ENCODE results near the gene FGF14.

The FGF14 gene

GRCh38 chr13:101828119-101828518 lies 573.7 kb downstream of the FGF14 start:
- Histone ChIP-seq H3K9ac (no peak overlapping the region), H3K9me3 (ENCODE audit: control insufficient read depth, low read length) (no peaks in the 10 kb centered on the region), H3K27ac (no peak overlapping the region), H3K4me2 (ENCODE audit: low read length) (no peak overlapping the region), H3K4me1 (no peaks in the 10 kb centered on the region), H3K4me3 (ENCODE audit: low read depth, low read length) (no peak overlapping the region), H3K36me3 (ENCODE audit: control insufficient read depth, insufficient read depth, low read length) (no peaks in the 10 kb centered on the region), H2AFZ (no peak overlapping the region), H3K79me2 (no peaks in the 10 kb centered on the region), H3K27me3 (ENCODE audit: control insufficient read depth, insufficient read depth, low read length) (no peaks in the 10 kb centered on the region)
- no peak for TF ChIP-seq CTCF (IDR thresholded peaks at IDR 0.05)

GRCh38 chr13:101817898-101818297 lies 584.0 kb downstream of the FGF14 start:
- Histone ChIP-seq H3K9ac (no peak overlapping the region), H3K27me3 (ENCODE audit: control insufficient read depth, insufficient read depth, low read length) (no peaks in the 10 kb centered on the region), H3K4me2 (ENCODE audit: low read length) (no peak overlapping the region), H3K4me1 (no peaks in the 10 kb centered on the region), H3K79me2 (no peaks in the 10 kb centered on the region), H3K9me3 (ENCODE audit: control insufficient read depth, low read length) (no peaks in the 10 kb centered on the region), H2AFZ (no peak overlapping the region), H3K27ac (no peak overlapping the region), H3K36me3 (ENCODE audit: control insufficient read depth, insufficient read depth, low read length) (no peaks in the 10 kb centered on the region), H3K4me3 (ENCODE audit: low read depth, low read length) (no peak overlapping the region)
- no peak for TF ChIP-seq CTCF (IDR thresholded peaks at IDR 0.05)

GRCh38 chr13:101811881-101812280 lies 590.0 kb downstream of the FGF14 start:
- Histone ChIP-seq H2AFZ (no peak overlapping the region), H3K27ac (no peak overlapping the region), H3K4me3 (ENCODE audit: low read depth, low read length) (no peak overlapping the region), H3K9me3 (ENCODE audit: control insufficient read depth, low read length) (no peaks in the 10 kb centered on the region), H3K27me3 (ENCODE audit: control insufficient read depth, insufficient read depth, low read length) (no peaks in the 10 kb centered on the region), H3K79me2 (no peaks in the 10 kb centered on the region), H3K9ac (no peak overlapping the region), H3K4me1 (no peaks in the 10 kb centered on the region), H3K36me3 (ENCODE audit: control insufficient read depth, insufficient read depth, low read length) (no peaks in the 10 kb centered on the region), H3K4me2 (ENCODE audit: low read length) (no peak overlapping the region)
- no peak for TF ChIP-seq CTCF (IDR thresholded peaks at IDR 0.05)

- Histone ChIP-seq H3K4me2 (ENCODE audit: low read length) (no peak overlapping the region), H3K9ac (no peak overlapping the region)
Observed at GRCh38 chr13:101811284-101811839, 590.5 kb downstream of the FGF14 start.

More at GRCh38 chr13:101811284-101811839, 590.5 kb downstream of the FGF14 start:
- Histone ChIP-seq H3K27ac (no peak overlapping the region), H3K79me2 (no peaks in the 10 kb centered on the region), H3K36me3 (ENCODE audit: control insufficient read depth, insufficient read depth, low read length) (no peaks in the 10 kb centered on the region), H3K4me1 (no peaks in the 10 kb centered on the region), H2AFZ (no peak overlapping the region), H3K4me3 (ENCODE audit: low read depth, low read length) (no peak overlapping the region), H3K9me3 (ENCODE audit: control insufficient read depth, low read length) (no peaks in the 10 kb centered on the region), H3K27me3 (ENCODE audit: control insufficient read depth, insufficient read depth, low read length) (no peaks in the 10 kb centered on the region)
- no peak for TF ChIP-seq CTCF (IDR thresholded peaks at IDR 0.05)
